ENCODE data around the gene FHOD3.

FHOD3 gene

GRCh38 chr18:36568487-36568886, 271.0 kb downstream of the FHOD3 start:
- DNase-seq: no peak

- no peak for DNase-seq
These were observed 274.8 kb downstream of the FHOD3 start for GRCh38 chr18:36572135-36572856.

- DNase-seq: no peak
These were observed 278.8 kb downstream of the FHOD3 start for GRCh38 chr18:36576339-36576738.

- no peak for DNase-seq
These were observed 281.6 kb downstream of the FHOD3 start for GRCh38 chr18:36578871-36579710.

GRCh38 chr18:36580266-36580665, 282.8 kb downstream of the FHOD3 start:
- DNase-seq: no peak

GRCh38 chr18:36580874-36581750, 283.6 kb downstream of the FHOD3 start:
- no peak for DNase-seq

- DNase-seq: no peak
These were observed 285.7 kb downstream of the FHOD3 start for GRCh38 chr18:36582988-36583745.

GRCh38 chr18:36589857-36590543, 292.5 kb downstream of the FHOD3 start:
- no peak for DNase-seq

GRCh38 chr18:36590621-36591580, 293.4 kb downstream of the FHOD3 start:
- no peak for DNase-seq

GRCh38 chr18:36592282-36592681, 294.8 kb downstream of the FHOD3 start:
- no peak for DNase-seq

- no peak for DNase-seq
These were observed 295.5 kb downstream of the FHOD3 start for GRCh38 chr18:36593001-36593400.

GRCh38 chr18:36593641-36594040, 296.1 kb downstream of the FHOD3 start:
- DNase-seq: no peak

GRCh38 chr18:36594621-36595020, 297.1 kb downstream of the FHOD3 start:
- DNase-seq: no peak

GRCh38 chr18:36595046-36595817, 297.7 kb downstream of the FHOD3 start:
- no peak for DNase-seq

- no peak for DNase-seq
These were observed 298.3 kb downstream of the FHOD3 start for GRCh38 chr18:36595818-36596215.

- no peak for DNase-seq
These were observed 300.1 kb downstream of the FHOD3 start for GRCh38 chr18:36597636-36598035.

- DNase-seq: no peak
These were observed 303.0 kb downstream of the FHOD3 start for GRCh38 chr18:36600548-36600947.

GRCh38 chr18:36601316-36601715, 303.8 kb downstream of the FHOD3 start:
- no peak for DNase-seq

- no peak for DNase-seq
These were observed 304.6 kb downstream of the FHOD3 start for GRCh38 chr18:36602071-36602470.

- DNase-seq: no peak
These were observed 305.1 kb downstream of the FHOD3 start for GRCh38 chr18:36602620-36603019.

Data from activated effector memory CD4-positive, alpha-beta T cell treated with Interleukin-2 at 50 U/mL for 16 hours (primary cell).